GM21381 (cell line): ENCODE results near the gene CACHD1.

Experiments used
- ATAC-seq: cut with Tn5 transposase; IDR thresholded peaks from one replicate; pipeline ENCODE4 v1.9.1; 2021; ENCODE audit warnings: mild to moderate bottlenecking, moderate library complexity; ENCODE audit not compliant: unreplicated experiment

Gene CACHD1

DNA sequence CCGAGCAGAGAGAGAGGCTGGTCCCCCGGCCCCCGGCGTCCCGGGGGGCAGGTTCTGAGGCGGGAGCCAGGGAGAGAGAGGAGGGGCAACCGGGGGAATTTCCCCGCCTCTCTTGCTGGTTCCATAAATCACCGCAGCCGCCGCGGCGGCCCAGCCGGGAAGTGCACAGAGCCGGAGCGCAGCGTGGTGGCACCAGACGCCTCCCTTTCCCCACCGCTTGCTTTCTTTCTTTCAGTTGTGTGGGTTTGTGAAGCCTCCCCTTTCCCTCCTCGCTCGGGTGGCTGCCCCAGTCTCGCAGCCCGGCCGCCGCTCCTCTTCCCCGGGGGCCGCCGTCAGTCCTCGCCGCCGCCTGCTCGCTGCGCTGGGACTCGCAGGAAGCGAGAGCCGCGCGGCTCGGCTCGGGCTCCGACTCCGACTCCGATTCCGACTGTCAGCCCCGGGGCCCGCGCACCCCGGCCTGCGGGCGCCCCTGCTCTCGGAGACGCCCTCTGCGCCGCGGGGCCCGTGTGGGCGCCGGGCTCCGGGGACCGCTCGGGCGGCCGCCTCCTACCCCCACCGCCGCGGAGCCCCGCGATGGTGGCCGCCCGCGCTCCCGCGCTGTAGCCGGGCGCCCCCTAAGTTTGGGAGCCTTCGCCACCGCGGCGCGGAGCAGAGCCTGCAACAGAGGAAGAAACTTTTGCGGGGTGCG lies at the start of gene CACHD1:
TSS of gene CACHD1 (plus strand) at position 153 of the 688 bp plus-strand sequence. CDS start 616 bp downstream, outside the sequence.
- peak; percentile 86 for ATAC-seq

DNA sequence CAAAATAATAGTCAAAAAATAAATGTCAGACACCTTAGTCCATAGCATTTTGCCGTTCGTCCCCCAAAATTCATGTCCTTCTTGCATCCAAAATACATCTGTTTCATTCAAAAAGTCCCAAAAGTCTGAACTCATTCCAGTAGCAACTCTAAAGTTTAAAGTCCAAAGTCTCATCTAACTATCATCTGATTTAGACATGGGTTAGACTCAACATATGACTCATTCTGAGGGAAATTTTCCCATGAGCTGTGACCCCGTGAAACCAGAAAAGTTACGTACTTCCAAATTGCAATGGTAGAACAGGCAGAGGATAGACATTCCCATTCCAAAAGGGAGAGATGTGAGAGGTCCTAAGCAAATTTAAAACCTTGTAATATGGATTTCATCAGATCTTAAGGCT lies 48.6 kb upstream of the CACHD1 start:
- ATAC-seq, result no peak

DNA sequence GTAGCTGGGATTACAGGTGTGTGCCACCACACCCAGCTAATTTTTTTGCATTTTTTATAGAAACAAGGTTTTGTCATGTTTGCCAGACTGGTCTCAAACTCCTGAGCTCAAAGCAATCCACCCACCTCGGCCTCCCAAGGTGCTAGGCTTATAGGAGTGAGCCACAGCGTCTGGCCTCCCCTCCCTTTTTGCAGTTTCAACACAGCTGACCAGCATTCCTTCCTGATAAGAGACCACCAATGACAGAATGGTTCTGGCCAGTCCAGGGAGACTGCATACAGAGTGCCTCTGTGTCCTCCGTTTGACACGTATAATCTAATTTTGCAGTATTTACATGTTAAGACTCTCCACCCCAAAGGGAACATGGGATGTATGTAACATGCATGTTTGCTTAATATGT lies 46.4 kb upstream of the CACHD1 start:
- ATAC-seq, result no peak

DNA sequence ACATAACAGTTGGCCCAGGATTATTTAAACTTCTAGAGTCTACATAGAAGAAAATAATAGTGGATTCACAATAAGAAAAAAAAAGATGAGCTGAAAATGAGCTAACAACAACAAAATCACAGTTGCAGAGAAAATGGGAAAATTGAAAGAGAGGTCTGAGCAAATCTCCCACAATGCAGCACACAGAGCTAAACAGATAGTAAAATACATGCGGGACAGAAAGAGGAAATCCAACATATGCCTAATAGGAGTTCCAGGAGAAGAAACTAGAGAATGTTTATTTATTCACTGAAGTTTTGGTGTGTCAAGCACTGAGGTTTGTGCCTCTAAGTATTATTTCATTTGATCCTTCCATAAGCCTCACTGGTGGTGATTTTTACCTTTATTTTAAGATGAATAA lies 45.5 kb upstream of the CACHD1 start:
- no peak for ATAC-seq

DNA sequence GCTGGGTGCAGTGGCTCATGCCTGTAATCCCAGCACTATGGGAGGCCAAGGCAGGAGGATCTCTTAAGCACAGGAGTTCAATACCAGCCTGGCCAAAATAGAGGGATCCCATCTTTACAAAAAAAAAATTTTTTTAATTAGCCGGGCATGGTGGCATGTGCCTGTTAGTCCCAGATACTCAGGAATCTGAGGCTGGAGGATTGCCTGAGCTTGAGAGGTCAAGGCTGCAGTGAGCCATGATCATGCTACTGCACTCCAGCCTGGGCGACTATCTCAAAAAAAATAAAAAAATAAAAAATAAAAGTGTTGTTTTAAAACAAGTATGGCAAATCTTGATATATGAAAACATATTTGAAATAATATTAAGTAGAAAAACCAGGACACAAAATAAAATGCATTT lies 44.4 kb upstream of the CACHD1 start:
- no peak for ATAC-seq

DNA sequence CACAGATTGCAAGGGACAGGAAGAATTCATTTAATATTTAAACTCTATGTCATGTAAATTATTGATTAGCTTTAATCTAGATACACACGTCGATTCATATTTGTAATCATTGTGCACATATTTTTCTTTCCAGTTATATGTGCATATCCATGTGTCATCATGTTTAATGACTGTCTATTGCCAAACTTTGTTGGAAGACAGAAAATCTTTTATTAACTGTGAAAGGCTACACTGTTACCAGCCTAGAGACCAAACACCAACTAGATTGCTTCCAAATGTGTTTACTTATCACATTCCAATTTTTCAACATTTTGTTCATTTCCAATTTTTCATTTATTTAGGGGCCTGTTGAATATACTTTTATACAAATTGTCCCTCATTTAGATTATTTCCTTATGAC lies 43.2 kb upstream of the CACHD1 start:
- ATAC-seq, result no peak

DNA sequence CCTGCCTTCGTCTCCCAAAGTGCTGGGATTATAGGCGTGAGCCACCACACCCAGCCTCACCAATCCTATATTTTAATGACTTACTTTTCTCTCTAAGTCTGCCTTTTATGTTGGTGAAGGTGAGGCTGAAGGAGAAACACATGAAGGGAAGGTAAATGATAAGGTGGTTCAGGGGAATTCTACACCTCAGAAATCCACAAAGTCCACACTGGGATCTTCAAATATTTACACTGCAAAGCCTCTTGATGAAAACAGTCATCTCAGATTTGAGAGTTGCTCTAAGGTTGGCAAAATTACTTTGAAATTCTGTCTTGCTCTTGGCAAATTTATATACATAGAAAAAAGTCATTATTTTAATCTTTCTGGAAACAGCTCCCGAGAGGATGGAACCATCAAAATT lies 42.0 kb upstream of the CACHD1 start:
- no peak for ATAC-seq

DNA sequence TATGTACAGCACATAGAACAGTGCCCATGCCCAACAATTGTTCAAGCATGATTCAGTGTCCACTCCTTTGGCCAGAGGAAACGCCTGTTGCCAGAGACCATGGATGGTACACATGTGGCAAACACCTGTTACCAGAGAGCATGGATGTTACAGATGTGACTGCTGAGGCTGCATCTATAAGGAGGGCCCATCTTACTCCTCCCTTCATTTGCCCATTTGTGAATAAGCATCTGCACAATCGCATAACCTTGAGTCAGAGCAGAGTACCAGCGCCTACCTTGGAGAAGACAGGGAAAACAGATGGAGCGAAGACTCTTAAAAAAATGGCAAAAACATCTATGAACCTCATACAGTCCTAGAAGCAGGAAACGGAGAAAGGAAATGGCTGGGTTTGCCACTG lies 36.6 kb upstream of the CACHD1 start:
- no peak for ATAC-seq

DNA sequence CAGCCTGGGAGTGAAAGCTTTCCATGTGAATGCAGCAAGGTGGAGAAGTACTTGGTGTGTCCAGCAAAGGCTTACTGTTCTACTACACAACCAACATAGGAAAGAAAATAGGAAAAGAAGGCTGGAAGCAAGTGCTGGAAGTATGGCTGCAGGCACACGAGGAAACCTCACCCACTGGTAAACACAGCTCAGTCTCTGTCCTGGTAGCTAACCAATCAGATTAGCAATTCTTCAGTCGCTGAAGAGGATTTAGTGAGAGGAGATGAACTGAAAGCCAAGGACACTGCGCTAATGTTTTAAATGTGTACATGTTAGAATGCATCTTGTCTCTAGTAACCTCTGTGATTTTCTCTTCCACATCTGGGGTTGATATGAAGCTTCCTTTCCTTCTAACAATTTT lies 36.2 kb upstream of the CACHD1 start:
- no peak for ATAC-seq

DNA sequence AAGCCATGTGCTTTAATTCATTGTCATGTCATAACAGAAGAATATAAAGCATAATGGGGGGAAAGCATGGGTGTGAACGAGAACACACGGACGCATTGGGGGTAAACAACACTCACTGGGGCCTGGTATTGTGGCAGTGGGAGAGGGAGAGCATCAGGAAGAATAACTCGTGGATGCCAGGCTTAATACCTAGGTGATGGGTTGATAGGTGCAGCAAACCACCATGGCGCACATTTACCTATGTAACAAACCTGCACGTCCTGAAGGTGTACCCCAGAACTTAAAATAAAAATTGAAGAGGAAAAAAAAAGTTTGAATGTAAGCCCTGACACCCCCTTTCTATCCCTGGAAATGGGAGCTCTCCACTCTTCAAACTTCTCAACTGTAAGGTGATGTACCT lies 34.9 kb upstream of the CACHD1 start:
- ATAC-seq, result no peak

DNA sequence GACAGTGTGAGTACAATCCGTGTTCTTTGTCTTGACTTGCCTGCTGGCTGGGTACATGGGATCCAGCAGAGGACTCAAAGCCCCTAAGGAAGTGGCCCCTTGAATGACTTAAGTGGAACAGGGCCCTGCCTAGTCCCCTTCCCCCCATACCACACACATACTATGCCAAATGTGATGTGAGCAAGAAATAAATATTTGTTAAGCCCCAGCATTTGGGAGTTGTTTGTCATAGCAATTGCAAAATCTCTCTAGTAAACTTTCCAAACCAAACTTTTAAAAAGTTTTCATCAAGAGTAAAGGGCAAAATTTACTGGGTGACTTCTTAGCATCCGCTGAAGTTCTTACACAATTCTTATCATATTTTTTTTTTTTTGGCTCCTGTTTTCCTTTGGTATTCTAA lies 32.5 kb upstream of the CACHD1 start:
- ATAC-seq, result no peak

DNA sequence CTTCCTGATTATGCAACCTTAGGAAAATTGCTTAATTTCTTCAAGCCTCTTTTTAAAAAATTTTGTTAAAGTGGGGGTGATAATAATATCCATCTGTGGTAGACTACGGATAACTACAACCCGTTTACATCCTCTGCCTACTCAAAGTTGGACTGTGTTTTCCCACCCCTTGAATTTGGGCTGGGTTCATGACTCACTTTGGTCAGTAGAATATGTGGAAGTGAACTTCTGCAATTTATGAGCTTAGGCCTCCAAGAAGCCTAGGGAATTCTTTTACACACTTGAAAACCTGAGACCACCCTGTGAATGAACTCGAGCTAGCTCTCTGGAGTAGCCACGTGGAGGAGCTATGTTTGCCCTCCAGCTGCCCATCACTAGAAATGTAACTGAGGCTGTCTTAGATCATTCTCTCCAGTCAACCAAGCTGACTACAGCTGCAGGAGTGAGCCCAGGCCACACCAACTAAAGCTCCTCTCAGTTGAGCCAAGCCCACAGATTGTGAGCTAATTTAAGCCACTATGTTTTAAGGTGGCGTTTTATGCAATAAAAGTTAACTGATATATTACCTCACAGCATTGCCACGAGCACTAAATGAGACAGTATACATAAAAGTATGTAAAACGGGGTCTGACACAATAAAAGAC lies 29.6 kb upstream of the CACHD1 start:
- ATAC-seq, result no peak

DNA sequence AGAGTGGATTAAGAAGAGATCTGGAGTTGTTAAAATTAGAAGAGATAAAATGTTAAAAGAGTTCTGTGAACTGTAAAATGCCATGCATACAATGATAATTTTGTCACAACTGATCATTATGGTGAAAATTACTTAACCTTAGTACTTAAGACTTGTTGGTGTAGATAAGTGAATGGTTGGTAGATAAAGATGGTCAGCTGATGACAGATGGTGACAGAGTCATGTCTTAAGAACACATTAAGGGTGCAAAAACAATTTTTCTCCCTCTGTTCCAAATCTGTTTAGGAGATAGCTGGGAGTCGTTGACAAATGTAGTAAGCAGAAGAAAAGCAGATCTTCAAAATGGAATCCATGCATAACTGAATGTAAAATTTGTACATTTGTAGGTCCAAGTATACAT lies 18.5 kb upstream of the CACHD1 start:
- ATAC-seq, result no peak

DNA sequence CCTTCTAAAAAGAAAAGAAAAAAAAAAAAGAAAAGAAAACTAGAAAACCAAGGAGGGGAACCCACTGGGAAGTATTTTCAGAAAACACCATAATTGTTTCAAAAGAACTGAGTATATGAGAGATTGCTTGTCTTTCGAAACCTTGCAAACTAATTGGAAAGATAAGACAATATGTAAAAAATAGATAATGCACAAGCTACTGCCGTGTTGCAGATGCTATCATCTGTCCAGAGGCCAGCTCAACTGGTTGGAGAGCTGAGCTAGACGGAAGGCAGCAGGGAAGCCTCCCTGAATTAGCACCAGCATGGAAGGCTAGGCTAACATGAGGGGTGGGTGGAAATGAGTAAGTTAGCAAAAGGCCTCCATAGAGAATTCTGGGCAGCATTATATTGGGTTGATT lies 16.2 kb upstream of the CACHD1 start:
- no peak for ATAC-seq

DNA sequence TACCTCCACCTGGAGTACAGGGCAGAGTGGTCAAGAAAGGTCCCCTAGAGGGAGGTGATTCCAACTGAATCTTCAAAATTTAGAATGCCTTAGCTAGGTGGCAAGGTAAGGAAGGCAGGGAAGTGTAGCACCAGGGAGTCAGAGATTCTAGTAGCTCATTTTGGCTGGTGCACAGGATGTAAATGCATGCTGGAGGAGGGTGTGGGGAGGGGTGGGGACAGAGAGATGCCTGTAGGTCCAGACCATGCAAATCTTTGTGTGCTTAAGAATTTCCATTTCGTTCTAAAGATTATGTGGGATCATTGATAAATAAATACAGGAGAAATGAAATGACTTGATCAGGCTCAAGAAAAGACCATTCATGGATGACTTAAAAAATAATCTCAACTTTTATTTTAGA lies 11.0 kb upstream of the CACHD1 start:
- no peak for ATAC-seq

DNA sequence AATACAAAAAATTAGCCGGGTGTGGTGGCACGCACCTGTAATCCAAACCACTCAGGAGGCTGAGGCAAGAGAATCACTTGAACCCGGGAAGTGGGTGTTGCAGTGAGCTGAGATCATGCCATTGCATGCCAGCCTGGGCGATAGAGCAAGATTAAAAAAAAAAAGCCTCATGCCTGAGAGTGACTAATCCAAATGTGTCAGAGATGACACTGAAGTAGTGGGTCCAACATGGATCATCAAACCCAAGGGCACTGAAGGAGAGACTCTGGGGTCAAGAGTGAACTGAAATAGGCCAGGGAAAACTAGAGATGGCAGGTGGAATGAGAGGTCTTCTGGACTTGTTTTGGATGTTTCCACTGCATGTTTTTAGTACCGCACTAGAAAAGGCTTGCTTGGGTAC lies 10.2 kb upstream of the CACHD1 start:
- ATAC-seq, result no peak

DNA sequence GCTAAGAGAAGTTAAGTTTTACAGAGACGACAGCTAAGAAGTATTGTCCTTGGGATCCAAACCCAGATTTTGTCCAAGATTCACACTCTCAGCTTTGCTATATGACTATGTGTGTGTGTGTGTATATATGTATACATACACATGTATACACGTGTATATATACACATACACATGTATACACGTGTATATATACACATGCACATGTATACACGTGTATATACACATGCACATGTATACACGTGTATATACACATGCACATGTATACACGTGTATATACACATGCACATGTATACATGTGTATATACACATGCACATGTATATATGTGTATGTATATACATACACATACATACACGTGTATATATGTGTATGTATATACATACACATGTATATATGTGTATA lies 3.9 kb upstream of the CACHD1 start:
- no peak for ATAC-seq

DNA sequence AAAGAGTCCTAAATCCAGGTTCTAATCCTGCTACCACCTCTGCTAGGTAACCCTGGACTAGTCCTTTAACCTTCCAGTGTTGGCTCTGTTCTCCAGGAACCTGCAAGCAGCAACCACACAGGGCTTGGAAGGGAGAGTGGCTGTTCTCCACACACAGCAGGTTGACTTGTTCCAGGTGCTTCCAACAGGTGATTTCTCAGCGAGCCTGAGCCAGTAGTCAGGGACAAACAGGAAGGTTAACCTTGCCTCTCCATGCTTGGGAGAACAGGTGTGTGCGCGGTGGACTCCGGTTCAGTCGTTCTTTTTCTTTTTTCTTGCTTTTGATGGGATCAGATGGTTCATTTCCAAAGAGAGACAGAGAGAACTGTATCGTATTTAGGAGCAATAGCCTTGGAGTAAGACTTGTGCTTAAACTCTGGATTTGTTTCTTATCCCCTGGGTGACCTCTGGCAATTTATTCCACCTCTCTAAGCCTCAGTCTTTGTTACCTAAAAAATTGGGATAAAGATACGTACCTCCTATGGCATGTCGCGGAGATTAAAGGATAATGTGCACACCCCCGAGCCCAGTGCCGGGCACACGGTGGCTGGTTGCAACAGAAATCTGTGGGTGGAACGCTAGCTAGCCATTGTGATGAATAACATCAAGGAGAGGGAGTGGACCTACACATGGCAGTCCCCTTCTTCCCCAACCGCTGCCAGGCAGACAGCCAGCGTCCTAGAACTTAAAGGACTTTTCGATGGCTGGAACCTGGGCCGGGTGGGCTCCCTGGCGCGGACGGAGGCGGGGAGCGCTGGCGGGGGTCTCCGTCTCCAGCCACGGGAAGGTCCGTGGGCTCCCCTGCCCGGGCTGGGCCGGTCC lies 583 bp upstream of the CACHD1 start:
- no peak for ATAC-seq

DNA sequence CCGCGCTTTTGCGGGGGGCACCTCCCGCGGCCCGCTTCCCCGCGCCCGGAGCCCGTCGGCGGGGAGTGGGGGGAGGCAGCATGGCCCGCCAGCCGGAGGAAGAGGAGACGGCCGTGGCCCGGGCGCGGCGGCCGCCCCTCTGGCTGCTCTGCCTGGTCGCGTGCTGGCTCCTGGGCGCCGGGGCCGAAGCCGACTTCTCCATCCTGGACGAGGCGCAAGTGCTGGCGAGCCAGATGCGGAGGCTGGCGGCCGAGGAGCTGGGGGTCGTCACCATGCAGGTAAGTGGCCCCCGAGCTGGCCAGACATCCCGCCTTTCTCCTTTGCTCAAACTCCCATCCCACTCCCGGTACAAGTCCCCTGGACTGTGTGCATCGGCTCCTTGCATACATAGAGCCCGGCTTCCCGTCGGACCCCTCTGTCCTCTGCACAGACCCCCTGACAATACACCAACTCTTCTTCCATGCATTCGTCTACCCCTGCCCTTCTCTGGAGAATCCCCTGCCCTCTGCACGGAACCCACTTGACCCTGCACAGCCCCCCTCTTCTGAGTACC lies 812 bp downstream of the CACHD1 start:
- peak; percentile 22 for ATAC-seq

DNA sequence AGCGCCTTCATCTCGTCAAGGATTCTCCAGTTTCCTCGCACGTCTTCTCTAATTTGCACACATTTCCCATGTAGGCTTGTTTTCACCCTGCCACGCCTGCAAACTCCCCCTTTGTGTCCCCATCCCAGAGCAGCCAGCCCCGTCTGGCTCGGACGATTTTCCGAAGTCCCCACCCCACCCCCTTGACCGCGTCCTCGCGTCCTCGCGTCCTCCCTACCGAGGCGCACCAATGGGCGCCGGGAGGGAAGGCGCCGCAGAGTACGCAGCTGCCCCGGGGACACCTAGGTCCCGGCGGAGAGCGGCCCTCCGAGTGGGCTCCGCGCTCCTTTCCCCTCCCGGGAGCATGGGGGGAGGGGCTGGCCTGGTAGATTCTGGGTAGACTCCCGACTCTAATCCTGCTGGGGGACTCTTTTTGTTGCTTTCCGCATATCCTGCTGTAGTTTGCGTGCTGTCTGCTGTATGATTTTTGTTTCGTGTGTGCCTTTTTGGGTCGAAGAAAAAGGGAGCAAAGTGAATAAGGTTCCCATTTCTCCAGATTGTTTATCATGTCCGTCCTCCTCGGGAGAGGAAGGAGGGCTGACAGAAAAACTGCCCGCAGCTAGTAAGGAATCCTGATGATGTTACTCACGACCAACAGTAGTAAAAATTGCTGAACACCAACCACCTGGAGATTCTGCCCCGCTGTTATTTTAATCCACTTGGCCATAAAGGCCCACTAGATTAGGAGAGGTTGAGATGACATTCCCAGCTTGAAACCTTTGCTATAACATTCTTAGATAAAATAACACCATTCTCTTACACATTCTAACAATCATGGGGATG lies 1.5 kb downstream of the CACHD1 start:
- no peak for ATAC-seq

DNA sequence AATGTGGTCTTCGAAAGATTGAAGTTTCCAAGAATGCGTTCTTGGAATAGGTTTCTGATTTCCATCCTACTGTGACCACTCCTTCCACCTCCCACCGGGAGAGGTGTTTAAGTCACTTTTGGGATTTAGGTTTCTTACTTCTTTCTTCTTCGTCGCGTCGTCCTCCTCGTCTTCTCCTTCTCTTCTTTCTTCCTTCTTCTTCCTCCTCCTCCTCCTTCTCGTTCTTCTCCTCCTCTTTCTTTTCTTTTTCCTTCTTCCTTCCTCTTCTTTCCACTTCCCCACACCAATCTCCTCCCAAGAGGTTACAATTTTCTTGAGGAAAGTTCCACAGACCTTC lies 2.1 kb downstream of the CACHD1 start:
- no peak for ATAC-seq
